ENCODE measurements around the gene MRPS30.

The MRPS30 gene

GRCh38 chr5:44833249-44833648 lies 24.5 kb downstream of the MRPS30 start:
- Histone ChIP-seq H3K4me2 (ENCODE audit: low read length) (no peak overlapping the region), H4K20me1 (ENCODE audit: insufficient read depth, low read length) (no peaks in the 10 kb centered on the region), H3K9ac (ENCODE audit: low read length) (no peak overlapping the region), H3K79me2 (ENCODE audit: low read length) (no peaks in the 10 kb centered on the region), H3K36me3 (replicated peaks; ENCODE audit: low read depth, low read length) (peaks cover 6% of the 10 kb centered on the region), H3K4me3 (ENCODE audit: low read length) (no peak overlapping the region), H3K27ac (ENCODE audit: low read length) (no peak overlapping the region), H2AFZ (ENCODE audit: low read depth, low read length) (no peak overlapping the region), H3K27me3 (ENCODE audit: low read depth, low read length) (no peaks in the 10 kb centered on the region), H3K4me1 (ENCODE audit: low read length) (no peaks in the 10 kb centered on the region), H3K9me3 (ENCODE audit: insufficient read depth, low read length) (no peaks in the 10 kb centered on the region)
- no peak for TF ChIP-seq EZH2phosphoT487 (IDR thresholded peaks at IDR 0.05; ENCODE audit: low read depth)
- TF ChIP-seq CTCF (IDR thresholded peaks at IDR 0.05; ENCODE audit: low read depth, low read length) = no peak

GRCh38 chr5:44835693-44836092 lies 26.9 kb downstream of the MRPS30 start:
- Histone ChIP-seq H3K4me3 (ENCODE audit: low read length) (no peak overlapping the region), H3K9ac (ENCODE audit: low read length) (no peak overlapping the region), H3K27me3 (ENCODE audit: low read depth, low read length) (no peaks in the 10 kb centered on the region), H4K20me1 (ENCODE audit: insufficient read depth, low read length) (no peaks in the 10 kb centered on the region), H3K27ac (ENCODE audit: low read length) (no peak overlapping the region), H3K36me3 (replicated peaks; ENCODE audit: low read depth, low read length) (peaks cover 10% of the 10 kb centered on the region), H3K79me2 (ENCODE audit: low read length) (no peaks in the 10 kb centered on the region), H2AFZ (ENCODE audit: low read depth, low read length) (no peak overlapping the region), H3K9me3 (ENCODE audit: insufficient read depth, low read length) (no peaks in the 10 kb centered on the region), H3K4me2 (ENCODE audit: low read length) (no peak overlapping the region), H3K4me1 (ENCODE audit: low read length) (no peaks in the 10 kb centered on the region)
- TF ChIP-seq CTCF (IDR thresholded peaks at IDR 0.05; ENCODE audit: low read depth, low read length) (no peak), EZH2phosphoT487 (IDR thresholded peaks at IDR 0.05; ENCODE audit: low read depth) (no peak)

- no peaks in the 10 kb centered on the region for H3K9me3 ChIP-seq (ENCODE audit: insufficient read depth, low read length)
- no peak overlapping the region for H2AFZ ChIP-seq (ENCODE audit: low read depth, low read length)
- peaks cover 10% of the 10 kb centered on the region for H3K36me3 ChIP-seq (replicated peaks; ENCODE audit: low read depth, low read length)
- H3K9ac ChIP-seq (ENCODE audit: low read length) = no peak overlapping the region
- no peak overlapping the region for H3K27ac ChIP-seq (ENCODE audit: low read length)
- H3K79me2 ChIP-seq (ENCODE audit: low read length) = no peaks in the 10 kb centered on the region
- TF ChIP-seq CTCF (IDR thresholded peaks at IDR 0.05; ENCODE audit: low read depth, low read length) (no peak), EZH2phosphoT487 (IDR thresholded peaks at IDR 0.05; ENCODE audit: low read depth) (no peak)
- no peak overlapping the region for H3K4me2 ChIP-seq (ENCODE audit: low read length)
- no peak overlapping the region for H3K4me3 ChIP-seq (ENCODE audit: low read length)
- H4K20me1 ChIP-seq (ENCODE audit: insufficient read depth, low read length) = no peaks in the 10 kb centered on the region
- H3K4me1 ChIP-seq (ENCODE audit: low read length) = no peaks in the 10 kb centered on the region
- H3K27me3 ChIP-seq (ENCODE audit: low read depth, low read length) = no peaks in the 10 kb centered on the region
These were observed 30.4 kb downstream of the MRPS30 start for GRCh38 chr5:44839018-44839681.

- H3K27ac ChIP-seq (ENCODE audit: low read length) = no peak overlapping the region
- no peaks in the 10 kb centered on the region for H3K27me3 ChIP-seq (ENCODE audit: low read depth, low read length)
- no peaks in the 10 kb centered on the region for H3K4me1 ChIP-seq (ENCODE audit: low read length)
- no peaks in the 10 kb centered on the region for H3K9me3 ChIP-seq (ENCODE audit: insufficient read depth, low read length)
- H4K20me1 ChIP-seq (ENCODE audit: insufficient read depth, low read length) = no peaks in the 10 kb centered on the region
- H3K4me3 ChIP-seq (ENCODE audit: low read length) = no peak overlapping the region
- H3K36me3 ChIP-seq (replicated peaks; ENCODE audit: low read depth, low read length) = peaks cover 7% of the 10 kb centered on the region
- H3K9ac ChIP-seq (ENCODE audit: low read length) = no peak overlapping the region
- no peaks in the 10 kb centered on the region for H3K79me2 ChIP-seq (ENCODE audit: low read length)
- H3K4me2 ChIP-seq (ENCODE audit: low read length) = no peak overlapping the region
- no peak overlapping the region for H2AFZ ChIP-seq (ENCODE audit: low read depth, low read length)
- TF ChIP-seq EZH2phosphoT487 (IDR thresholded peaks at IDR 0.05; ENCODE audit: low read depth) (no peak), CTCF (IDR thresholded peaks at IDR 0.05; ENCODE audit: low read depth, low read length) (no peak)
These were observed 33.9 kb downstream of the MRPS30 start for GRCh38 chr5:44842496-44843282.
